ENCODE data around the gene IP6K2. TPM values are rescaled to one million over a fixed set of nuclear protein-coding genes. Genes with fewer than 3 reads are reported as not detected.
A peak's percentile ranks its signal among the peaks of the same experiment; 100 is the strongest.

IP6K2 gene
- total RNA-seq, 1 experiment from 2014 or later, result 117 TPM

DNA sequence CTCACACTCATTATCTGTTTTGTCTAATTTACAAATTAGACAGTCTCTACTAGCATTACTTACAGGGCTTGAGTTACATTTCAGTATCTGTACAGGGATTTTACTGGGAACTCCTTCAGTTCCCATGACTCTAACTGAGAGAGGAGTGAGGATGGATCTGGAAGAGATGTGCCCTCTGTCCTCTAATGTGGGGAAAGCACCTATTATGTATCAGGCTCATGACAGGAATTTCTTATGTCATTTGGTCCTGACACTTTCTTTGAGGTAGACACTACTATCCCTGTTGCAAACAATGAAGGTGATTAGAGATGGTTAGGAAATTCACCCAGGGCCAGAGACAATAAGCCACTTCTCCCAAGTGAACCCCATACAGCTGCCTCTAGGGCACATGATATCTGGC is 20.4 kb downstream of the IP6K2 start:
- intact Hi-C loops (cut with micrococcal nuclease), result loop anchor here (10.0 kb wide), 1 partner anchor 218 kb away; the partner anchor contains the start of gene ARIH2
- Mint-ChIP-seq H3K27me3 (ENCODE audit: insufficient read depth, unreplicated experiment) (no peaks in the 10 kb centered on the region), H3K36me3 (ENCODE audit: insufficient read depth, unreplicated experiment) (peaks cover 91% of the 10 kb centered on the region), H3K4me3 (ENCODE audit: unreplicated experiment) (no peak overlapping the region), H3K4me1 (ENCODE audit: insufficient read depth, unreplicated experiment) (peaks cover 23% of the 10 kb centered on the region), H3K27ac (ENCODE audit: low read depth, unreplicated experiment) (no peak overlapping the region), H3K9me3 (ENCODE audit: unreplicated experiment) (no peaks in the 10 kb centered on the region)
- CTCF ChIA-PET, result interaction anchor here (0.5 to 1.8 kb wide), 4 partner anchors 10 to 43 kb away, joined by 4 to 9 read pairs (median 8); partner anchors contain the start of gene NCKIPSD
- no peak for DNase-seq (ENCODE audit: unreplicated experiment)
- POLR2A ChIA-PET, result interaction anchor here (1.8 to 8.8 kb wide), 4 partner anchors 11 to 99 kb away, joined by 9 to 114 read pairs (median 56); partner anchors contain the start of gene IP6K2
- no TSS peak for BruUV-seq (replicated peaks)
- TF ChIP-seq, protein P1, sequence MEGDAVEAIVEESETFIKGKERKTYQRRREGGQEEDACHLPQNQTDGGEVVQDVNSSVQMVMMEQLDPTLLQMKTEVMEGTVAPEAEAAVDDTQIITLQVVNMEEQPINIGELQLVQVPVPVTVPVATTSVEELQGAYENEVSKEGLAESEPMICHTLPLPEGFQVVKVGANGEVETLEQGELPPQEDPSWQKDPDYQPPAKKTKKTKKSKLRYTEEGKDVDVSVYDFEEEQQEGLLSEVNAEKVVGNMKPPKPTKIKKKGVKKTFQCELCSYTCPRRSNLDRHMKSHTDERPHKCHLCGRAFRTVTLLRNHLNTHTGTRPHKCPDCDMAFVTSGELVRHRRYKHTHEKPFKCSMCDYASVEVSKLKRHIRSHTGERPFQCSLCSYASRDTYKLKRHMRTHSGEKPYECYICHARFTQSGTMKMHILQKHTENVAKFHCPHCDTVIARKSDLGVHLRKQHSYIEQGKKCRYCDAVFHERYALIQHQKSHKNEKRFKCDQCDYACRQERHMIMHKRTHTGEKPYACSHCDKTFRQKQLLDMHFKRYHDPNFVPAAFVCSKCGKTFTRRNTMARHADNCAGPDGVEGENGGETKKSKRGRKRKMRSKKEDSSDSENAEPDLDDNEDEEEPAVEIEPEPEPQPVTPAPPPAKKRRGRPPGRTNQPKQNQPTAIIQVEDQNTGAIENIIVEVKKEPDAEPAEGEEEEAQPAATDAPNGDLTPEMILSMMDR (IDR thresholded peaks at IDR 0.05; ENCODE audit: unreplicated experiment), result no peak

DNA sequence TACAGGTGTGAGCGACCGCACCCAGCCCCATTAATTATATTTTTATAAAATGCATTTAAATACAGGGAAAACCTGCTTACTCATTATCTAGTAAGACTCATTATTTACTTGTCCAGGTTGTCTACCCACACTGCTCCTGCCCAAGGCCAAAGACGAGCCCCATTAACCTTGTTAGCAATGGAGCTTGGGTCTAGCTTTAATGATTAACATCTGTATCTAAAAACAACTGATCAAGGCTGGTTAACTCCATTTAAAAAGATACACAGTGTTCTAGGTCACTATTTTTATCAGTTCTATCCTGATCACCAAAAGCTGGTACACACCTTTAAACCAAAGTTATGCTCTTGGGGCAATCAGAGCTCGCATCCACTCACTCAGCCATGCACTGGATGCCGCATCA is 20.9 kb downstream of the IP6K2 start:
- Mint-ChIP-seq H3K27ac (ENCODE audit: low read depth, unreplicated experiment) (no peak overlapping the region), H3K4me1 (ENCODE audit: insufficient read depth, unreplicated experiment) (peaks cover 24% of the 10 kb centered on the region), H3K4me3 (ENCODE audit: unreplicated experiment) (no peak overlapping the region), H3K27me3 (ENCODE audit: insufficient read depth, unreplicated experiment) (no peaks in the 10 kb centered on the region), H3K9me3 (ENCODE audit: unreplicated experiment) (no peaks in the 10 kb centered on the region), H3K36me3 (ENCODE audit: insufficient read depth, unreplicated experiment) (peaks cover 91% of the 10 kb centered on the region)
- POLR2A ChIA-PET, result interaction anchor here (1.1 to 8.8 kb wide), 10 partner anchors 8 to 223 kb away, joined by 3 to 114 read pairs (median 6); partner anchors contain the start of genes ARIH2, IP6K2, NCKIPSD and PRKAR2A
- DNase-seq (ENCODE audit: unreplicated experiment), result no peak
- CTCF ChIA-PET, result interaction anchor here (0.5 to 1.8 kb wide), 5 partner anchors 10 to 47 kb away, joined by 3 to 9 read pairs (median 7); partner anchors contain the start of gene NCKIPSD
- TF ChIP-seq, protein P1 (IDR thresholded peaks at IDR 0.05; ENCODE audit: unreplicated experiment), result no peak
- intact Hi-C loops (cut with micrococcal nuclease), result loop anchor here (10.0 kb wide), 1 partner anchor 219 kb away; the partner anchor contains the start of gene ARIH2
- no TSS peak for BruUV-seq (replicated peaks)

DNA sequence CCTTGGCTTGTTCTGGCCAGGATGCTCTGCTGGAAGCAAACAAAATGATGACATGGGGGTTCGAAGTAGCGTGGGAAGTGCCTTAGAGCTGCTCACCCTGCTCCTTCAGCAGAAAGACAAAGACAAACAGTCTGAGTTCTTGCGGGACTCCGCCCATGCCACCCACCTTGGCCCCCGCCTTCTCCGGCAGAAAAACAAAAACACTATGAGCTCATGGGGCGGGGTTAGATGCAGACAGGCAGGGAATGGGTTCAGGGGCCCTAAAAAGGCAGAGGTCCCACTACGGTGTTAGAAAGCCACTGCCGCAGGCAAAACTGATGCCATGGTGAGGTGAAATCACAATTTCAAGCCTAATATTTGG is 21.6 kb downstream of the IP6K2 start:
- no peaks in the 10 kb centered on the region for H3K9me3 Mint-ChIP-seq (ENCODE audit: unreplicated experiment)
- H3K27me3 Mint-ChIP-seq (ENCODE audit: insufficient read depth, unreplicated experiment), result no peaks in the 10 kb centered on the region
- peak overlapping the region; percentile 85 for H3K4me3 Mint-ChIP-seq (ENCODE audit: unreplicated experiment)
- POLR2A ChIA-PET, result interaction anchor here (0.6 to 8.8 kb wide), 26 partner anchors 8 to 436 kb away, joined by 3 to 114 read pairs (median 3); partner anchors contain the start of genes ARIH2, CELSR3, IP6K2 and NCKIPSD
- peaks cover 93% of the 10 kb centered on the region for H3K36me3 Mint-ChIP-seq (ENCODE audit: insufficient read depth, unreplicated experiment)
- intact Hi-C loops (cut with micrococcal nuclease), result loop anchor here (2.0 to 10.0 kb wide), 2 partner anchors 21 to 219 kb away; partner anchors contain the start of genes ARIH2 and IP6K2
- peaks cover 27% of the 10 kb centered on the region for H3K4me1 Mint-ChIP-seq (ENCODE audit: insufficient read depth, unreplicated experiment)
- CTCF ChIA-PET, result interaction anchor here (0.6 to 1.8 kb wide), 7 partner anchors 8 to 507 kb away, joined by 3 to 9 read pairs (median 5); partner anchors contain the start of genes CDC25A and NCKIPSD
- no TSS peak for BruUV-seq (replicated peaks)
- TF ChIP-seq, protein P1 (IDR thresholded peaks at IDR 0.05; ENCODE audit: unreplicated experiment), result no peak
- H3K27ac Mint-ChIP-seq (ENCODE audit: low read depth, unreplicated experiment), result peak overlapping the region; percentile 89
- DNase-seq (ENCODE audit: unreplicated experiment), result peak; percentile 77

DNA sequence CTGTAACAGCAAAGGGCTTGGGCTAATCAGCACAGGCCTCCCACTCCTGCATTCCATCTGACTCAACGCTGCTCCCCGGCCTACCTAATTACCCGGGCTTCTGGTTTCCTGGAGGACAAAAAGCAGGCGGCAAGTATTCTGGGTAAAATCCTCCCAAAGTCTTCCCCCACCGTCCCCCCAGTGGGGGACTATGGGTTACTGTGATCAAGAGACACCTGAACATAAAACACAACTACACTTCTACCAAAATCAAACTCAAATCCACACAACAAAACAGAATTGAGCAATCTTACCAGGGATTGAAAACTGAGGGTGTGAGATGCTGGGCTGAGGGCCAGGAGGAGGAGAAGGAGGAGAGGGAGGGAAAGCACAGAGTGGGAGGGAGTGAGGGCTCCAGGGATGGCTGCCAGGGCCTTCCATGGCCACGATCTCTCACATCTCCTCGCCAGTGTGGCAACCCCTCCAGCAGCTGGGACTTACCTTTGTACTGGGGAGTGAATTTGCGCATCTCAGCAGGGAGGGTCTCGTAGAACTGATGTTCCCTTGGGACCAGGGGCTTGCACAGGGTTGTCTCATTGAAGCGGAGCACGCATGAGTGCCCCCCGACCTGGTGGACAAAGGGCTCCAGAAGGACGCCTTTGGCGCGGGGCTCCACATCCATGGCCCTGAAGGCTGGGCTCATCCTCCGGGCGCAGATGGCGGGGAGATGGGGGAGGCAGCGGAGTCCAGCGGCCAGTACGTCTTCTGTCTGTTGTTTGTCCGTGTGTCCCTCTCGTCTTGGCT is 22.2 kb downstream of the IP6K2 start:
- TF ChIP-seq, protein P1 (IDR thresholded peaks at IDR 0.05; ENCODE audit: unreplicated experiment), result no peak
- Mint-ChIP-seq H3K4me3 (ENCODE audit: unreplicated experiment) (peak overlapping the region; percentile 85), H3K4me1 (ENCODE audit: insufficient read depth, unreplicated experiment) (peaks cover 27% of the 10 kb centered on the region), H3K9me3 (ENCODE audit: unreplicated experiment) (no peaks in the 10 kb centered on the region), H3K27ac (ENCODE audit: low read depth, unreplicated experiment) (peak overlapping the region; percentile 89), H3K27me3 (ENCODE audit: insufficient read depth, unreplicated experiment) (no peaks in the 10 kb centered on the region), H3K36me3 (ENCODE audit: insufficient read depth, unreplicated experiment) (peaks cover 93% of the 10 kb centered on the region)
- TSS peak; percentile 34 for BruUV-seq (replicated peaks)
- DNase-seq (ENCODE audit: unreplicated experiment), result peak; percentile 97
- CTCF ChIA-PET, result interaction anchor here (0.7 to 1.8 kb wide), 4 partner anchors 9 to 45 kb away, joined by 3 to 9 read pairs (median 6); no protein-coding TSS in a partner anchor
- intact Hi-C loops (cut with micrococcal nuclease), result loop anchor here (2.0 to 10.0 kb wide), 2 partner anchors 22 to 220 kb away; partner anchors contain the start of genes ARIH2 and IP6K2
- POLR2A ChIA-PET, result interaction anchor here (0.6 to 8.8 kb wide), 24 partner anchors 9 to 436 kb away, joined by 3 to 114 read pairs (median 3); partner anchors contain the start of genes ARIH2, CELSR3, IP6K2 and NCKIPSD
